Measurements from ENCODE around the gene TMEM107.

TMEM107 gene

GRCh38 chr17:8150194-8151119, 25.7 kb downstream of the TMEM107 start:
- no peak for DNase-seq (ENCODE audit: low read depth)

DNA sequence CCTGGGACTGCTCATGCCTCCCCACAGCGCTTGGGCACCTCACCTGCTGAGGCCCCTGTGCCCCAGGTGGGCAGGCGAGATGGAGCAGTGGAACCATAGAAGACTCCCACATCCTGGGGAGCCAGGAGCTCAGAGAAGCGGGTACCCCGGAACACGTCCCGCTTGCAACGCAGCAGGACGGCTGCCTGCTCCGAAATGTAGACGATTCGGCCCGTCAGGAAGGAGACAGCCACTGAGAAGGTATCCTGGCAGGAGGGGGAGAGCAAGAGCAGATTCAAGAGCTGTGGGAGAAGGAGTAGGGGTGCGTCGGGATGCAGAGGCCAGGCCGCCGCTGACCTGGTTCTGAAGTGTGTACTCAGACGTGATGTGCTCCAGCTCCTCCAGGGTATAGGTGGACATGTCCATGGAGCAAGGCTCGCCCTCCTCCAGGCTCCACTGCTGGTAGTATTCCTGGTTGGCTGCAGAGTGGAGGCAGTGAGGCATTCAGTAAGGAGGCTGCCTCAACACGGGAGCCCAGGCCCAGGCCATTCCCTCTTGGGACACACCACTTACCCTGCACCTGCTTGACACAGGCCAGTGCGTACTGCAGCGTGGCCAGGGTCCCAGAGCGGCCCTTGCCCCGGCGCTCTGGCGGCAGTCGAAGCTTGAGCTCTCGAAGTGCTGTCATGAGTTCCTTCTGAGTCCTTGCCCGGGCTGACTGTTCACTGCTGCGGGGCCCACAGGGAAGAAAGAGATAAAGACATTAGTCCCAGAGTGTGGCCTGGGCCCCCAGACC, 26.6 kb downstream of the TMEM107 start:
- DNase-seq (ENCODE audit: low read depth), result no peak

- DNase-seq (ENCODE audit: low read depth), result no peak
Observed at GRCh38 chr17:8148560-8148959, 27.6 kb downstream of the TMEM107 start.

- no peak for DNase-seq (ENCODE audit: low read depth)
Observed at GRCh38 chr17:8147805-8148404, 28.3 kb downstream of the TMEM107 start.

DNA sequence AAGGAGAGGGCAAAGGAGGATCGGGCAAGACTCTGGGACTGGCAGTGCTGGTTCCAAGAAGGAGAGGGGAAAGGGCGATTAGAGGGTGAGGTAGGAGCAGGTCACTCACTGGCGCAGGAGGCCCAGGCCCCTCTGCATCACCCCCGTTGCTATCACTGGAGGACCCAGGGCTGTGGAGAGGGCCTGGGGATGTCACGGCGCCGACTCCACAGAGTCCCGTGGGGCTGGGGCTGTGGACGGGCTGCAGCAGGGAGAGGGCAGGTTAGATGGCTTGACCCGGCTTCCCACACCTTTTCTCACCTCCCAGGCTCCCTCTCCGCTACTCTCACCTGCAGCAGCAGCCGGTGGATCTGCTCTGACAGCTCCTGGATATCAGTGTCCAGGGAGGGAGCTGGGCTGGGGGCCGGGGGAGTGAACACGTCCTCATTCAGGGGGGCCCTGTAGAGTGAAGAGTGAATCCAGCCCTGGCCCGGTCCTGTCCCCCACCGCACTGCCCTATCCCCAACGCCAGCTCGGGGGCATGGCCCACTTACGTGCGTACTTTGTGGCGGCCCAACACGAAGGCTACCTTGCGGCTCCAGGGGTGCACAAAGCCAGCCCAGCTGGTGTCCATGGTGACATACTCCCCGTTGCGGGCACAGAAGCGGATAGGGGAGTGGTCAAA, 28.9 kb downstream of the TMEM107 start:
- no peak for DNase-seq (ENCODE audit: low read depth)

GRCh38 chr17:8146381-8147140, 29.6 kb downstream of the TMEM107 start:
- no peak for DNase-seq (ENCODE audit: low read depth)

DNA sequence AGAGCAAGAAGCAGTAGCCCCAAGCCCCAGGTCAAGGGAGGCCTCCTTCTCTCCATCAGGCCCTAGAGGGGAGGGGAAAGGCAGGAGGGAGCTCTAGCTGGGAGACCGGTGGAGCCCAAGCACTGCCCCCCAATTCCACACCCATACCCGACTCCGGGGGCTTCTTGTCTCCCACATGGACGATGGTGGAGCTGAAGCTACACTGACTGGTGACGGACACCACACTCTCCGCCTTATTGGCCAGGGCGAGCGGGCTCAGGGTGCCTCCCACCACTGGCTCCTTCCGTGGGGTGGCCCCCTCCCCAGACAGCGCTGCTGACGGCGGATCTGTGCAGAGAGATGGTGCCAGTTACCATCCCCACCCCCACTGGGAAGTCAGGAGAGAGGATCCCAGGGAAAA, 30.4 kb downstream of the TMEM107 start:
- no peak for DNase-seq (ENCODE audit: low read depth)

- DNase-seq (ENCODE audit: low read depth), result no peak
Observed at GRCh38 chr17:8144401-8145231, 31.6 kb downstream of the TMEM107 start.

DNA sequence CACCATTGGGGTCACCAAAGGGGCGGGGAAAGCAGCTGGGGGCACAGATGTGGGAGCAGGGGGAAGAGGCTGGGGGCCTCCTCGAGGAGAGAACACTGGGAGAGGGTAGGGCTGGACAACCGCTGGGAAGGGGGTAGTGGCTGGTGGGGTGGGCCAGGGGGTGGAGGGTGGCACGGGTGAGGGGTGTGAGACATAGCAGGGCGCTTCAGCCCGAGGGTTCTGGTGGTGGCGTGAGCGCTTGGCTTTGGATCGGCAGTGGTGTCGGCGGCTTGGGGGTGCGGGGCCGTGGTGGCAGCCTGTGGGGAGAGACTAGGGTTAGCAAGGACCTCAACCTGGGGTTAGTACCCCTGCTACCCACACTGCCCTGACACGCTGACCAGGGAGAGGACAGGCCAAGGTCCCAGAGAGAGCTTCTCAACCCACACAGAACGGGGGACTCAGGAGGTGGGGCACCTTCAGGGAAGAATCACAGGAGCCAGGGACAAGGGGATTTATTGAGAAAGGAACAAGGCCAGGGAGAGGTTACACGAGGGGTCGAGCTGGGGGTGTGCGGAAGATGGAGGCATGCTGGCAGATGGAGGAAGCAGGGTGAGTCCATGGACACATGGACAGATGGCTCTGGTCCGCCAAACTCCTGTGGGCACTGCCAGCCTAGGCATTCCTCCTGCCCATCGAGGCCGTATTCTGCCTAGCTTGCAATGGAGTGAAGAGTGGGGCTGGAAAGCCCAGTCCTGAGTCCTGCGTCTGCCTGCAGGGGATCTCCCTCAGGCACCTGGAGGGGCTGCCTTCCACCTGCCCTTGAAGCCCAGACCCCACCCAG, 32.4 kb downstream of the TMEM107 start:
- DNase-seq (ENCODE audit: low read depth), result no peak

- DNase-seq (ENCODE audit: low read depth), result no peak
Observed at GRCh38 chr17:8142887-8143580, 33.1 kb downstream of the TMEM107 start.

DNA sequence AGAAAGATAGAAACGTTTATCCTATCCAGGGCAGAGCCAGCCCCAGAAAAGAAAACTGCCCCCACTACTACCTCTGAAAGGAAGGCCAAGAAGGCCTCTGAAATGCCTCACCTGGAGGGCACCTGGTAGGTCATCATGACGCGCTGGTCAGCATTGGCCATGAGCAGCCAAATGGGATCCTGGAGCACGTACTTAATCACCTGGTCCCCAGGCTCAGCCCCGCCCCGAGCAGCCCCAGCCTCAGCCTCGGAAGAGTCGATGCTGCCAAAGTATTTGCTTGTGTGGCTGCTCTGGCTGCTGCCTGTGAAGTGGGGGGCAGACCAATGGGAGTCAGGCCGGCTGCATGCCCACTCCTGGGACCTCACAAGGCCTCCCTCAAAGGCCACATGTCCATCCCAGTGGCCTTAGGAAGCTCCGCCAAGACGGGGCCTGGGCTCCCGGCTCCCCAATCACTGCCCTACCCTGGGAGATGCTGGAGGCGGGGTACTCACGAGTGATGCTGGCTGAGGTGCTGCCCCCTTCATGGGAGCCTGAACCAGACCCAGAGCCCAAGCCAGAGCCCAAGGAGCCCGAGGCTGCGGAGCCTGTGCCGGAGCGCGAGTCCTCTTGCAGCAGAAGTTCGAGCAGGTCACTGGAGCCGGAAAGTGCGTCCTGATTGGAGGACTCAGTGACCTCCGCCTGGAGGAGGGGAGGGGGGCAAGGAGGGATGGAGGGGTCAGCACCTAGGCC, 33.9 kb downstream of the TMEM107 start:
- DNase-seq (ENCODE audit: low read depth), result no peak

- DNase-seq (ENCODE audit: low read depth), result no peak
Observed at GRCh38 chr17:8141741-8142140, 34.4 kb downstream of the TMEM107 start.

- DNase-seq (ENCODE audit: low read depth), result no peak
Observed at GRCh38 chr17:8141045-8141444, 35.1 kb downstream of the TMEM107 start.

GRCh38 chr17:8140065-8141029, 35.8 kb downstream of the TMEM107 start:
- DNase-seq (ENCODE audit: low read depth), result no peak

- DNase-seq (ENCODE audit: low read depth), result peak; percentile 99
Observed at GRCh38 chr17:8138672-8139371, 37.4 kb downstream of the TMEM107 start.

DNA sequence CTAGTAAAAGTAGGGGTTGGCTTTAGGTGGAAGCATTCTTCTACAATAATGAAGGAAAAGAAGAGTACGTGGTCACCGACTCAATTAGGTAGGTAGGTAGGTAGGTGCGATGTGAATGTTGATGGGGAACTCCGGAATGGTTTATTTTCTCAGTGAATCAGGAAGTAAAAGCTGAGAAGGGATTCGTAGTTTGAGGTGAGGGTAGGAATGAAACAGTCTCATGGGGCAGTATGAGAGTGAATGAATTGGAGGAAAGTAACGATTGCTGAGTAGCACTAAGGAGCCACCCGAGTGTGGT, 37.9 kb downstream of the TMEM107 start:
- DNase-seq (ENCODE audit: low read depth), result no peak
